GM19452 (cell line): ENCODE measurements around the gene GGT5.
"Not testable (repeated sequence)": the region's sequence is repeated elsewhere in the genome, so short reads cannot be mapped to it uniquely, and the experiment has no call there.

Experiments used
- ATAC-seq: cut with Tn5 transposase; IDR thresholded peaks from one replicate; pipeline ENCODE4 v1.9.1; 2021; ENCODE audit not compliant: unreplicated experiment

GGT5 gene

GRCh38 chr22:24245030-24245431 lies at the start of gene GGT5:
Gene GGT5 (minus strand): TSS chr22:24245082. CDS start chr22:24244725, 357 bp downstream.
- ATAC-seq: not testable (repeated sequence)

GRCh38 chr22:24292202-24292830 lies 47.4 kb upstream of the GGT5 start:
- ATAC-seq: not testable (repeated sequence)

- ATAC-seq: no peak
Measured at GRCh38 chr22:24291515-24292201, 46.8 kb upstream of the GGT5 start.

- no peak for ATAC-seq
Measured at GRCh38 chr22:24290459-24290858, 45.6 kb upstream of the GGT5 start.

- no peak for ATAC-seq
Measured at GRCh38 chr22:24289741-24290163, 44.9 kb upstream of the GGT5 start.

- no peak for ATAC-seq
Measured at GRCh38 chr22:24289114-24289513, 44.2 kb upstream of the GGT5 start.

GRCh38 chr22:24287801-24288200 lies 42.9 kb upstream of the GGT5 start:
- ATAC-seq: not testable (repeated sequence)

GRCh38 chr22:24287212-24287611 lies 42.3 kb upstream of the GGT5 start:
- not testable (repeated sequence) for ATAC-seq

GRCh38 chr22:24285245-24285644 lies 40.4 kb upstream of the GGT5 start:
- ATAC-seq: no peak

- no peak for ATAC-seq
Measured at GRCh38 chr22:24284747-24285203, 39.9 kb upstream of the GGT5 start.

GRCh38 chr22:24282401-24282800 lies 37.5 kb upstream of the GGT5 start:
- no peak for ATAC-seq

- ATAC-seq: not testable (repeated sequence)
Measured at GRCh38 chr22:24280363-24280762, 35.5 kb upstream of the GGT5 start.

- not testable (repeated sequence) for ATAC-seq
Measured at GRCh38 chr22:24274696-24275405, 30.0 kb upstream of the GGT5 start.

GRCh38 chr22:24273906-24274305 lies 29.0 kb upstream of the GGT5 start:
- ATAC-seq: not testable (repeated sequence)

- not testable (repeated sequence) for ATAC-seq
Measured at GRCh38 chr22:24273031-24273430, 28.1 kb upstream of the GGT5 start.

GRCh38 chr22:24271386-24271854 lies 26.5 kb upstream of the GGT5 start:
- ATAC-seq: peak; percentile 18

GRCh38 chr22:24270556-24271385 lies 25.9 kb upstream of the GGT5 start, which contains the start of gene SPECC1L:
Gene SPECC1L (plus strand): TSS chr22:24270831. CDS start chr22:24302232, 31,401 bp downstream.
- ATAC-seq: peak; percentile 86

GRCh38 chr22:24266495-24266894 lies 21.6 kb upstream of the GGT5 start:
- ATAC-seq: not testable (repeated sequence)

GRCh38 chr22:24265734-24266133 lies 20.9 kb upstream of the GGT5 start:
- no peak for ATAC-seq

GRCh38 chr22:24264329-24264896 lies 19.5 kb upstream of the GGT5 start:
- ATAC-seq: not testable (repeated sequence)
